NCI-H345 (cell line): ENCODE results near the gene F2R.
"Not testable (repeated sequence)": the region's sequence is repeated elsewhere in the genome, so short reads cannot be mapped to it uniquely, and the experiment has no call there.

ENCODE experiments used
- DNase-seq: peaks from one replicate; lab custom pipeline; 2025; lab: John Stamatoyannopoulos, UW

Gene F2R

GRCh38 chr5:76757049-76757448 lies 41.1 kb downstream of the F2R start:
- DNase-seq, result no peak

- not testable (repeated sequence) for DNase-seq
Observed at GRCh38 chr5:76761118-76761517, 45.2 kb downstream of the F2R start.

GRCh38 chr5:76762484-76762883 lies 46.6 kb downstream of the F2R start:
- no peak for DNase-seq

DNA sequence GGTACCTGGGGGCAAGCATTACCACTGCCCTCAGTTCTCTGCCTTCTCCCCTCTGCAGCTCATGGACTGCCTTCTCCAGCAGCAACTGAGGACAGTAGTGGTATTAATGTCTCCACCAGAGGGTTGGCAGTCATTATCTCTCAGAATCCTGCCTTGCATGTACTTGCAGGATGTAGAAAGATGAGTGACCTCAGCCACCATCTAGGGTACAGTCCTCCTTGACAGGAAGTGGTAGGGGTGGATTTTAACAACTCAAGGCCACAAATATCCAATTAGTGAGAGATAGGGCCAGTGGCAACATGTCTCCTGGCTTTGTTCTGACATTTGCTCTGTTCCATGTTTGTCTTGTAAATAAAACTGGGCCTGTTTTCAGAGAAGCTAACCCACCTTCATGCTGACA lies 47.2 kb downstream of the F2R start:
- no peak for DNase-seq

- DNase-seq, result no peak
Observed at GRCh38 chr5:76764374-76764773, 48.4 kb downstream of the F2R start.

- no peak for DNase-seq
Observed at GRCh38 chr5:76765249-76765648, 49.3 kb downstream of the F2R start.

- no peak for DNase-seq
Observed at GRCh38 chr5:76766746-76767145, 50.8 kb downstream of the F2R start.

DNA sequence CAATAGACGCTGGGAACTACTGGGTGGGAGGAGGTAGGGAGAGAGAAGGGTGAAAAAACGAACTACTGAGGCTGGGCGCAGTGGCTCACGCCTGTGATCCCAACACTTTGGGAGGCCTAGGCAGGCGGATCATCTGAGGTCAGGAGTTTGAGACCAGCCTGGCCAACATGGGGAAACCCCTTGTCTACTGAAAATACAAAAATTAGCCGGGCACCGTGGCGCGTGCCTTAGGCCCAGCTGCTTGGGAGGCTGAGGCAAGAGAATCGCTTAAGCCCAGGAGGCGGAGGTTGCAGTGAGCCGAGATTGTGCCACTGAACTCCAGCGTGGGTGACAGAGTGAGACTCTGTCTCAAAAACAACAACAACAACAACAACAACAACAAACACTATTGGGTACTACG lies 55.1 kb downstream of the F2R start:
- DNase-seq, result not testable (repeated sequence)

DNA sequence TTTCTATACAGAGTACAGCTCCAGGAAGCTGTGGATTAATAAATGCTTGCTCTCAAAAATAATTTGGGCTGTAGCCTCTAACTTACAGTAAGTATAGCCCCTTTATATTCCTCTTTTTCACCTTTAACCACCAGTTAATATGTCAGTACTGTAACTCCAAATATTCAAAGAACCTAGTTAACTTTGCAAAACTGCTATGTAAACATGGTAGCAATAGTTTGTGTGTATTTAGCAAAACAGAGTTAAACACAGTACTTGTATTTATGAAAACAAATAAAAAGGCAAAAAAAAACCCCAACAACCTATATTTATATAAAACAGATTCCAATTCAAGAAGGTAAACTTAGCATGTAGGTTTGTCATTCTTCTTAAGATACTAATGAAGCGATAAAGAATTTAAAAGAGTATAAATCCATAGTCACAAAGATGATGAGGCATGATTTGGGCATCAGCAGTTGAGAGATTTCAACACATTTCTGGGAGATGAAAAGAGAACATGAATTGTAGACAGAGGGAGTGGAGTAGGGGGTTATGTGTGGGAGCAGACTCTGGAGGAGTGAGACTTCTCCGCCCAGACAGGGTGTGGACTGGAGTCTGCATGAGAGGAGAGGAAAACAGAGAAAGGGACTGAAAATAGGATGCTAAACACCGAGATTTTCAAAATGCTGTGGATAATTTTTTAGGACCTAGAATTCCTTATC lies 55.9 kb downstream of the F2R start:
- DNase-seq, result no peak

GRCh38 chr5:76775921-76776320 lies 60.0 kb downstream of the F2R start:
- no peak for DNase-seq

- no peak for DNase-seq
Observed at GRCh38 chr5:76776391-76776790, 60.5 kb downstream of the F2R start.

DNA sequence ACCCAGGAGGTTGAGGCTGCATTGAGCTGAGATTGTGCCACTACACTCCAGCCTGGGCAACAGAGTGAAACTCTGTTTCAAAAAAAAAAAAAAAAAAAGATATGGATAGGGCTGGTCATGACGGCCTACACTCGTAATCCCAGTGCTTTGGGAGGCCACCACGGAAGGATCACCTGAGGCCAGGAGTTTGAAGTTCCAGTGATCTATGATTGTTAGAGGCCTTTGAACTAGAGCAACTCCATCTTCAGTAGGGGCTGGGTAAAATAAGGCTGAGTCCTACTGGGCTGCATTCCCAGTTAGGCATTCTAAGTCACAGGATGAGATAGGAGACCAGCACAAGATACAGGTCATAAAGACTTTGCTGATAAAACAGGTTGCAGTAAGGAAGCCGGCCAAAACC lies 64.7 kb downstream of the F2R start:
- DNase-seq, result not testable (repeated sequence)

- DNase-seq, result no peak
Observed at GRCh38 chr5:76781775-76782174, 65.8 kb downstream of the F2R start.

DNA sequence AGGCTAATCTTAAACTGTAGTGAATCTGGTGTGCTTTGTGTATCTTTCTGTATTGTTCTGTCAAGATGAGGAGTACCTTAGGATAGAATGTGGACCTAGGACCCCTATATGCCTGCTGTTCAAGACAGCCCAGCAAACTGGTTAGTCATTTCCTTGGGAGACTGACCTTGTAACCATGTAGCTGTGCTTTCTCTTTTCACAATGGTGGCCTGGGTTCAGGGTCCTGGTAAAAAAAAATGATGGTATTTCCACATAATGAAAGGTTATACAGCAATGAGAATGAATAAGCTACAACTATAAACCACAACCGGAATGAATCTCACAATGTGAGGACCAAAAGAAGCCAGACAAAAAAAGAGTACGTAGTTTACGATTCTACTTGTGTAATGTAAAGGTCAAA lies 66.5 kb downstream of the F2R start:
- no peak for DNase-seq
